ENCODE measurements around the gene ANK2. TPM values are rescaled to one million over a fixed set of nuclear protein-coding genes. Genes with fewer than 3 reads are reported as not detected.

ANK2 gene
- total RNA-seq, 2 experiments from 2014 or later, result 0.36 TPM; not detected in 1

DNA sequence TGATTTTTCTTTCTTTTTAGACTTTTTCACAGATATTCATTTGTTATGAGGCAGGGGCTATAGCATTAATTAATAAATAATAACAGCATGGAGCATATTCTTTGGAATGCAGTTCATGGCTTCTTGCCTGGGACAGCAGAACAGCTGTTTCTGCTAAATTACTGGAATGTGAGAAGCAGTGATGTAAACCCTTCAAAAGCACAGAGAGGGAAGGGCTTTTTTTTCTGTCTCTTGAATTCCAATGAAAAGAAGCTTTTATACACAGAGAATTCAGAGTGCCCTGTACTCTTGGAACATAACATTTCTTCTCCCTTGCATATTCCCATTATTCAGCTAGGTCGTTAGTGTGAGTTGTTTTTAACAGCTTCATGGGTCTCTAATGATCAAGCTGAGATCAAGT, 28.5 kb upstream of the ANK2 start:
- H3K4me3 Mint-ChIP-seq, result no peak overlapping the region
- no peaks in the 10 kb centered on the region for H3K9me3 Mint-ChIP-seq
- H3K27ac Mint-ChIP-seq, result no peak overlapping the region
- Histone ChIP-seq H3K4me3 (ENCODE audit: low read length) (no peak overlapping the region), H3K27ac (ENCODE audit: low read depth in 1 of 2, low read length in 2 of 2) (no peak overlapping the region), H3K4me1 (ENCODE audit: insufficient read depth, low read length) (no peaks in the 10 kb centered on the region), H3K27me3 (ENCODE audit: control insufficient read depth in 1 of 2, insufficient read depth in 2 of 2, low read length in 2 of 2) (no peaks in the 10 kb centered on the region), H3K9me3 (ENCODE audit: control insufficient read depth in 1 of 2, insufficient read depth in 1 of 2, low read length in 2 of 2) (no peaks in the 10 kb centered on the region), H3K36me3 (ENCODE audit: insufficient read depth, low read length) (no peaks in the 10 kb centered on the region)
- H3K36me3 Mint-ChIP-seq (ENCODE audit: low read depth), result no peaks in the 10 kb centered on the region
- ChIA-PET POLR2A (no interaction called here), CTCF (no interaction called here)
- H3K27me3 Mint-ChIP-seq, result peaks cover 5% of the 10 kb centered on the region
- ATAC-seq (ENCODE audit: poor library complexity) (no peak), DNase-seq (no peak)
- TF ChIP-seq, protein P1, sequence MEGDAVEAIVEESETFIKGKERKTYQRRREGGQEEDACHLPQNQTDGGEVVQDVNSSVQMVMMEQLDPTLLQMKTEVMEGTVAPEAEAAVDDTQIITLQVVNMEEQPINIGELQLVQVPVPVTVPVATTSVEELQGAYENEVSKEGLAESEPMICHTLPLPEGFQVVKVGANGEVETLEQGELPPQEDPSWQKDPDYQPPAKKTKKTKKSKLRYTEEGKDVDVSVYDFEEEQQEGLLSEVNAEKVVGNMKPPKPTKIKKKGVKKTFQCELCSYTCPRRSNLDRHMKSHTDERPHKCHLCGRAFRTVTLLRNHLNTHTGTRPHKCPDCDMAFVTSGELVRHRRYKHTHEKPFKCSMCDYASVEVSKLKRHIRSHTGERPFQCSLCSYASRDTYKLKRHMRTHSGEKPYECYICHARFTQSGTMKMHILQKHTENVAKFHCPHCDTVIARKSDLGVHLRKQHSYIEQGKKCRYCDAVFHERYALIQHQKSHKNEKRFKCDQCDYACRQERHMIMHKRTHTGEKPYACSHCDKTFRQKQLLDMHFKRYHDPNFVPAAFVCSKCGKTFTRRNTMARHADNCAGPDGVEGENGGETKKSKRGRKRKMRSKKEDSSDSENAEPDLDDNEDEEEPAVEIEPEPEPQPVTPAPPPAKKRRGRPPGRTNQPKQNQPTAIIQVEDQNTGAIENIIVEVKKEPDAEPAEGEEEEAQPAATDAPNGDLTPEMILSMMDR (IDR thresholded peaks at IDR 0.05), result no peak
- intact Hi-C loops (cut with DNase I, micrococcal nuclease), result no loop called here
- H3K4me1 Mint-ChIP-seq (ENCODE audit: low read depth), result no peaks in the 10 kb centered on the region

DNA sequence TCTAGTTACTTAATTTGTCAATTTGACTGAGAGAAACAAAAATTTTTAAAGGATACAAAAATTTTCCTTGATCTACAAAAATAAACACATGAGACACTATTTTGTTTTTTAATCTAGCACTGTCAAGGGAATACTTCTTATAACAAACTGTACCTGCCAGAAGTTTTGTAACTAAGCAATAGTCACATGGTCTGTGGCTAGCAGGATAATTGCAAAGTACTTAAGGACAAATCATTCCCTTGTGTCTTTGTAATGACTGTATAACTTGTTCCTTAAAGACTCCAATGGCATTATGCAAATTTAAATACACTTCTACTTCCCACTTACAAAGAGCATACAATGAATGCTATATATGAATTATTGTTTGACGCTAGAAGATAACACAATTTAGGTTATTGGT, 25.1 kb upstream of the ANK2 start:
- Mint-ChIP-seq H3K27me3 (peaks cover 5% of the 10 kb centered on the region), H3K4me1 (ENCODE audit: low read depth) (no peaks in the 10 kb centered on the region), H3K9me3 (no peaks in the 10 kb centered on the region), H3K27ac (no peak overlapping the region), H3K4me3 (no peak overlapping the region), H3K36me3 (ENCODE audit: low read depth) (no peaks in the 10 kb centered on the region)
- Histone ChIP-seq H3K27ac (ENCODE audit: low read depth in 1 of 2, low read length in 2 of 2) (no peak overlapping the region), H3K4me1 (ENCODE audit: insufficient read depth, low read length) (no peaks in the 10 kb centered on the region), H3K36me3 (ENCODE audit: insufficient read depth, low read length) (no peaks in the 10 kb centered on the region), H3K4me3 (ENCODE audit: low read length) (no peak overlapping the region), H3K9me3 (ENCODE audit: control insufficient read depth in 1 of 2, insufficient read depth in 1 of 2, low read length in 2 of 2) (no peaks in the 10 kb centered on the region), H3K27me3 (ENCODE audit: control insufficient read depth in 1 of 2, insufficient read depth in 2 of 2, low read length in 2 of 2) (no peaks in the 10 kb centered on the region)
- TF ChIP-seq, protein P1 (IDR thresholded peaks at IDR 0.05), result no peak
- ATAC-seq (ENCODE audit: poor library complexity) (no peak), DNase-seq (no peak)
- ChIA-PET POLR2A (no interaction called here), CTCF (no interaction called here)
- intact Hi-C loops (cut with DNase I, micrococcal nuclease), result no loop called here

DNA sequence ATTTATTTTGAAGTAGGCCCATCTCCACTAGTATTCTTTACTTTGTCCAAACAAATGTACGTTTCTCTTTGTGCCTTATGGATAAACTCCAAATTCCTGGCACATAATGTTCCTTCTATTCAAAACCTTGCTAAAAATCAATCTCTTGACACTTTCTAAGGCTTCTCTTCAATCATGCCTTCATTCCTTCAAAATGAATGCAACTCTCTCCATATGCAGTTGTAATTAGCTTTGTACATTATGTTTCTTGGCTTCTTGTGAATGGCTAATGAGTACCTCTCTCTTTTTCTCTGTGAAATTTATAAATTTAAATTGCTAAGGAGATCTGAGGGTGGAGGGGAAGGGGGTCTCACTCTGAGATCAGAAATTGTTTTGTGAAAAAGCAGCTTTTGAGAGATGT, 24.0 kb upstream of the ANK2 start:
- Mint-ChIP-seq H3K36me3 (ENCODE audit: low read depth) (no peaks in the 10 kb centered on the region), H3K9me3 (no peaks in the 10 kb centered on the region), H3K4me3 (no peak overlapping the region), H3K27ac (no peak overlapping the region), H3K27me3 (peaks cover 5% of the 10 kb centered on the region), H3K4me1 (ENCODE audit: low read depth) (no peaks in the 10 kb centered on the region)
- Histone ChIP-seq H3K4me3 (ENCODE audit: low read length) (no peak overlapping the region), H3K36me3 (ENCODE audit: insufficient read depth, low read length) (no peaks in the 10 kb centered on the region), H3K27ac (ENCODE audit: low read depth in 1 of 2, low read length in 2 of 2) (no peak overlapping the region), H3K4me1 (ENCODE audit: insufficient read depth, low read length) (no peaks in the 10 kb centered on the region), H3K27me3 (ENCODE audit: control insufficient read depth in 1 of 2, insufficient read depth in 2 of 2, low read length in 2 of 2) (no peaks in the 10 kb centered on the region), H3K9me3 (ENCODE audit: control insufficient read depth in 1 of 2, insufficient read depth in 1 of 2, low read length in 2 of 2) (no peaks in the 10 kb centered on the region)
- ATAC-seq (ENCODE audit: poor library complexity) (no peak), DNase-seq (no peak)
- ChIA-PET POLR2A (no interaction called here), CTCF (no interaction called here)
- intact Hi-C loops (cut with DNase I, micrococcal nuclease), result no loop called here
- TF ChIP-seq, protein P1 (IDR thresholded peaks at IDR 0.05), result no peak

Measured in CD4-positive, alpha-beta T cell (primary cell).